ENCODE results near the gene IL11RA. TPM values are rescaled to one million over a fixed set of nuclear protein-coding genes. Genes with fewer than 3 reads are reported as not detected.

Gene IL11RA
- total RNA-seq, 2 experiments from 2014 or later = 16.7 to 20.1 TPM

DNA sequence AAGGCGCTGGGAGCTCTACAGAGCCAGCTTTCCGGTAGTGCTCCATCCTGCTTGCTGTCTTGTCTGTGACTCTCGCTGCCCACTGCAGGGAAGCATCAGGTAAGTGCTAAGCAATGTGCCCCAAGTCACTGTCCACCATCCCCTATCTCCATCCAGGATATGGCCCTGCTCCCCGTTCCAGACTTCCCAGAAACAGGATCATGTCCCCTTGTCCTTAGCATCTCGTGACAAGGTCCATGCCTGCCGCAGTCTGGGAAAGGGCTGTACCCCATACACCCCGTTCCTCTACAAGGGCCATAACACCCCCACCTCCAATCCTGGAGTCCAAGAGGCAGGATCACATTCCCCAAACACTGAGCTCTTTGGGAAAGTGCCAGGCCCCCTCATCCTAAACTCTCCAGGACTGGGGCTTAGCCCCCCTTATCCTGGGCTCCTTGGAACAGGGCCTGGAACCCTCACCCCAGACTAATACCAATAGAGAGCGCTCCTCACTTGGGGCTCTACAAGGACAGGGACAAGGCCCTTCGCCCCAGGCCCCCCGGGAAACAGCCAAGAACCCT is 40.7 kb upstream of the IL11RA start:
- peak overlapping the region; percentile 65; the same call in 1 of the 2 replicates for H2AFZ ChIP-seq (ENCODE audit: low read length)
- H3K9me2 ChIP-seq (ENCODE audit: insufficient read depth, low read length) = no peaks in the 10 kb centered on the region
- peaks cover 11% of the 10 kb centered on the region; the same call in 1 of the 2 replicates for H3K36me3 ChIP-seq (ENCODE audit: insufficient read depth, low read length)
- H3K4me3 ChIP-seq (ENCODE audit: low read depth, low read length, poor library complexity, severe bottlenecking) = peak overlapping the region; percentile 91
- peak overlapping the region; percentile 36 for H3K27ac ChIP-seq (ENCODE audit: low read depth, low read length, poor library complexity, severe bottlenecking)
- BruUV-seq (replicated peaks) = no TSS peak
- H4K20me1 ChIP-seq (ENCODE audit: insufficient read depth, low read length) = no peaks in the 10 kb centered on the region
- H3K9me3 ChIP-seq (ENCODE audit: low read length) = no peaks in the 10 kb centered on the region
- ChIA-PET CTCF (ENCODE audit: unreplicated experiment) (interaction anchor here (0.9 to 1.7 kb wide), 3 partner anchors 8 to 23 kb away, joined by 3 to 6 read pairs (median 3); no protein-coding TSS in a partner anchor), POLR2A (interaction anchor here (0.5 to 2.2 kb wide), 8 partner anchors 9 to 1131 kb away, joined by 3 to 13 read pairs (median 5); partner anchors contain the start of genes DCTN3 and SIGMAR1)
- peak; percentile 27 for DNase-seq (ENCODE audit: low spot score)
- intact Hi-C loops (cut with micrococcal nuclease; ENCODE audit: unreplicated experiment) = no loop called here
- peak; percentile 40 for TF ChIP-seq CTCF (conservative IDR thresholded peaks at IDR 0.05; ENCODE audit: low read length)
- no peak for TF ChIP-seq EZH2phosphoT487 (IDR thresholded peaks at IDR 0.05; ENCODE audit: borderline replicate concordance, low read depth, low read length)
- H3K4me1 ChIP-seq (ENCODE audit: insufficient read depth, low read length, poor library complexity, severe bottlenecking) = peaks cover 21% of the 10 kb centered on the region
- peaks cover 11% of the 10 kb centered on the region; the same call in 1 of the 2 replicates for H3K79me2 ChIP-seq (ENCODE audit: insufficient read depth, low read depth, low read length)
- peak overlapping the region; percentile 99 for H3K4me2 ChIP-seq (ENCODE audit: low read length)

DNA sequence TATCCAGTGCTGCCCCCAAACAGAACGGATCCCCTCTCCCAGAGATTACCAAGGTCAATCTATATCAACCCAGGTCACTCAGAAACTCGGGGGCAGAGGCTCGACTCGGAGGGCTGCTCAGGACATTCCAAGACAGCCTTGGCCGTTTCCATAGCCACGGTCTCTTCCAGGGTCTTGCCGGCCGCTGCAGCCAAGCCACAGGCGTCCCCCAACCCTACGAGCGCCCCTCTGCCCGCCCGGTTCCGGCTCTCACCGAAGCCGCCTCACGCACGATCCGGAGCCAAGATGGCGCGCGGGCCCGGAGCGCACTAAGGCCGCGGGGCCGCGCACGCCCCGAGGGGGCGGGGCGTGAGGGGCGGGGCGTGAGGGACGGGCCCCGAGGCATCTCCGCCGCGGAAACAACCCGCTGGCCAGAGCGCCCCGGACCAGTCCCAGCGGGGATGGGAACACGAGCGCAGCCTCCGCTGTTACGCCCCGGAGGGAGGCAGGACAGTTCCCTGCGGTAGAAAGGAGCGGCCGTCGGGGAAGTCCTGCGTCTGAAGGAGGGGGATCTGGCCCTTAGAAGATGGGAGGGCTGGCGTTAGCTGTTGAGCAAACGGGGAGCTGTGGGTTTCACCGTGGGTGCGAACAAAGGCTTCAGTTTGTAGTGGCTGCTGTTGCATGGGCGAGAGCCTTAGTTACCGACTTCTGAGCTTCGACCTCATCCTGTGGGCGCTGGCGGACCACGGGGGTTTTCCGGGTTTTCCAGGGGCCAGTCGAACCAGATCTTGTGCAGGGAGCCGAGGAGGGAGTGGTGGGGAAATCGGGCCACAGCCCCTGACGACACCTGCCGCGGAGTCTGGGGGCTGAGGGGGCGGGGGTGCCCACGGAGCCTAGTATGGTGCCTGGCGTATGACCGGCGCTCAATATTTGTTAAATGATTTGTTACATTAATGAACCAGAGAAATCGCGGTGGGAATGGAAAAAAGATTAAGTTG is 39.9 kb upstream of the IL11RA start, which contains the start of gene RPP25L:
RPP25L (minus strand) TSS at position 287 of the 977 bp plus-strand sequence. CDS start 801 bp downstream, outside the sequence.
- no peaks in the 10 kb centered on the region for H3K9me2 ChIP-seq (ENCODE audit: insufficient read depth, low read length)
- TF ChIP-seq CTCF (conservative IDR thresholded peaks at IDR 0.05; ENCODE audit: low read length) (0 out of 2 replicates have a peak, but pooled peaks have one; percentile 3), EZH2phosphoT487 (IDR thresholded peaks at IDR 0.05; ENCODE audit: borderline replicate concordance, low read depth, low read length) (no peak)
- H4K20me1 ChIP-seq (ENCODE audit: insufficient read depth, low read length) = no peaks in the 10 kb centered on the region
- H2AFZ ChIP-seq (ENCODE audit: low read length) = peak within 1 kb of the TSS; percentile 65
- peaks cover 11% of the 10 kb centered on the region; the same call in 1 of the 2 replicates for H3K79me2 ChIP-seq (ENCODE audit: insufficient read depth, low read depth, low read length)
- intact Hi-C loops (cut with micrococcal nuclease; ENCODE audit: unreplicated experiment) = loop anchor here (1.0 to 2.0 kb wide), 2 partner anchors 22 to 91 kb away; no protein-coding TSS in a partner anchor
- no TSS peak for BruUV-seq (replicated peaks)
- peak within 1 kb of the TSS; percentile 36 for H3K27ac ChIP-seq (ENCODE audit: low read depth, low read length, poor library complexity, severe bottlenecking)
- DNase-seq (ENCODE audit: low spot score) = peak; percentile 89
- H3K36me3 ChIP-seq (ENCODE audit: insufficient read depth, low read length) = peaks cover 17% of the 10 kb centered on the region
- ChIA-PET CTCF (ENCODE audit: unreplicated experiment) (interaction anchor here (0.9 to 1.7 kb wide), 3 partner anchors 8 to 22 kb away, joined by 3 to 6 read pairs (median 3); no protein-coding TSS in a partner anchor), POLR2A (interaction anchor here (0.5 to 2.2 kb wide), 7 partner anchors 9 to 1132 kb away, joined by 3 to 13 read pairs (median 7); partner anchors contain the start of genes DCTN3 and SIGMAR1)
- peaks cover 21% of the 10 kb centered on the region for H3K4me1 ChIP-seq (ENCODE audit: insufficient read depth, low read length, poor library complexity, severe bottlenecking)
- no peaks in the 10 kb centered on the region for H3K9me3 ChIP-seq (ENCODE audit: low read length)
- H3K4me2 ChIP-seq (ENCODE audit: low read length) = peak within 1 kb of the TSS; percentile 99
- H3K4me3 ChIP-seq (ENCODE audit: low read depth, low read length, poor library complexity, severe bottlenecking) = peak within 1 kb of the TSS; percentile 91

Measured in OCI-LY7 (cell line).